Glutamatergic neuron (in vitro differentiated cells): ENCODE measurements around the gene DFFA. TPM values are rescaled to one million over a fixed set of nuclear protein-coding genes. Genes with fewer than 3 reads are reported as not detected.

Source experiments
- DNase-seq: peaks from one replicate; pipeline ENCODE4 v3.0.0; 2022
- H3K27ac Mint-ChIP-seq: one replicate; pipeline ENCODE4 v1.8.0; 2020; ENCODE audit warnings: mild to moderate bottlenecking, mixed read lengths, inconsistent platforms; ENCODE audit not compliant: unreplicated experiment
- H3K27me3 Mint-ChIP-seq: one replicate; pipeline ENCODE4 v1.8.0; 2020; ENCODE audit warnings: mild to moderate bottlenecking, moderate library complexity, mixed read lengths, inconsistent platforms; ENCODE audit not compliant: unreplicated experiment
- H3K36me3 Mint-ChIP-seq: one replicate; pipeline ENCODE4 v1.8.0; 2020; ENCODE audit warnings: mild to moderate bottlenecking, mixed read lengths, inconsistent platforms; ENCODE audit not compliant: unreplicated experiment
- H3K4me1 Mint-ChIP-seq: one replicate; pipeline ENCODE4 v1.8.0; 2020; ENCODE audit warnings: mild to moderate bottlenecking, low read depth, mixed read lengths, inconsistent platforms; ENCODE audit not compliant: unreplicated experiment
- H3K4me3 Mint-ChIP-seq: one replicate; pipeline ENCODE4 v1.8.0; 2020; ENCODE audit warnings: mild to moderate bottlenecking, mixed read lengths, inconsistent platforms; ENCODE audit not compliant: unreplicated experiment
- H3K9me3 Mint-ChIP-seq: one replicate; pipeline ENCODE4 v1.8.0; 2020; ENCODE audit warnings: mild to moderate bottlenecking, moderate library complexity, mixed read lengths, inconsistent platforms; ENCODE audit not compliant: unreplicated experiment
- long read RNA-seq: library from polyadenylated mRNA; unstranded; transcript quantifications from one replicate; pipeline ENCODE4 v2.0.0, GENCODE V29; 2020; ENCODE audit not compliant: unreplicated experiment
- total RNA-seq: library from RNA; stranded (reverse); fragmentation: NEBNext Ultra II Directional; extraction: Animal tissue kit (Norgen Biotek cat#: 25700); gene quantifications from one replicate; pipeline ENCODE4 v1.2.1, GENCODE V29; 2021; ENCODE audit not compliant: unreplicated experiment
- TF ChIP-seq, protein P1 (sequence below): fragments of 200-600 bp; sonication (generic); IDR thresholded peaks from one replicate; pipeline ENCODE4 v1.5.0; 2021; ENCODE audit not compliant: partially characterized antibody, unreplicated experiment

Gene DFFA, protein sequence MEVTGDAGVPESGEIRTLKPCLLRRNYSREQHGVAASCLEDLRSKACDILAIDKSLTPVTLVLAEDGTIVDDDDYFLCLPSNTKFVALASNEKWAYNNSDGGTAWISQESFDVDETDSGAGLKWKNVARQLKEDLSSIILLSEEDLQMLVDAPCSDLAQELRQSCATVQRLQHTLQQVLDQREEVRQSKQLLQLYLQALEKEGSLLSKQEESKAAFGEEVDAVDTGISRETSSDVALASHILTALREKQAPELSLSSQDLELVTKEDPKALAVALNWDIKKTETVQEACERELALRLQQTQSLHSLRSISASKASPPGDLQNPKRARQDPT
- 38.0 TPM for total RNA-seq
- long read RNA-seq, full-length matches to known transcripts, result 35 of 38 reads
- long read RNA-seq, partial matches to known transcripts, result 0 of 38 reads
- long read RNA-seq, other reads (novel, unspliced or antisense), result 3 of 38 reads

DNA sequence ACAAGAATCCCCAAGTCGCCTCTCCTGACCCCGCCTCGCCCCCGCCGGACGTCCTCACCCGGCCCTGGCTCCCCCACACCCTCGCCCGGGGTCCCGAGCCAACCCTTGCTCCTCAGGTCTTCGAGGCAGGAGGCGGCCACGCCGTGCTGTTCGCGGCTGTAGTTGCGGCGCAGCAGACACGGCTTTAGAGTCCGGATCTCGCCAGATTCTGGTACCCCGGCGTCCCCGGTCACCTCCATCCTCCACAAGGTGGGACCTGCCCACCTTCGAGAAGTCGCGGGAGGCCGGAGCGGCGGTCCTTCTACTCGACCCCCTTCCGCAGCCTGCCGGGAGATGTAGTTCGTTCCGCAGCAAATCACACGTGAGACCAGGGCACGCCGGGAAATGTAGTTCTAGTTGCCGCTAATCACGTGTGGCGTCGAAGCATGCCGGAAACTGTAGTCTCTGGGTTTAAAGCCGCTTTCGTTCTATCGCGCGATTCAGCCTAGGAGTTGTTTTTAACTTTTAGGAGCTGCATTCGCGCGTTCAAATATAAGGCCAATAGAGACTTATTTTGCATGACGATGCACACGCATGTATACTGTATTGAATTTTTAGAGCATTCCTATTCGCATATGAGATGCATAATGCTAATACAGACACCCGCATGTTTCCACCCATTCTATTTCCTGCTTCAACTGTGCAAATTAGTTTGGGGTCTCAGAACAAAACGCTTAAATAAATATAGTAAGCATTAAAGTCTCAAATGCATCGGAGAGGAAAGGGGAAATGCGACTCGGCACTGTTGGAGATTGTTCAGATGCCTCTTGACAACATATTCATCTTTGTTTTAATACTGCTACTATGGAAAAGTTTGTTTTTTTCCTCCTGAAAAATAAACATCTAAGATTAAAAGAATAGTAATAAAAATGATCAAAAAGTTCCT, at the start of gene DFFA:
TSS of gene DFFA (minus strand) at position 310 of the 925 bp plus-strand sequence. CDS start at position 239, 71 bp downstream.
- Mint-ChIP-seq H3K27me3 (peaks cover 2% of the 10 kb centered on the region), H3K27ac (peak within 1 kb of the TSS; percentile 73), H3K4me1 (peaks cover 4% of the 10 kb centered on the region), H3K36me3 (no peaks in the 10 kb centered on the region), H3K9me3 (peaks cover 2% of the 10 kb centered on the region), H3K4me3 (peak within 1 kb of the TSS; percentile 97)
- TF ChIP-seq, protein P1, sequence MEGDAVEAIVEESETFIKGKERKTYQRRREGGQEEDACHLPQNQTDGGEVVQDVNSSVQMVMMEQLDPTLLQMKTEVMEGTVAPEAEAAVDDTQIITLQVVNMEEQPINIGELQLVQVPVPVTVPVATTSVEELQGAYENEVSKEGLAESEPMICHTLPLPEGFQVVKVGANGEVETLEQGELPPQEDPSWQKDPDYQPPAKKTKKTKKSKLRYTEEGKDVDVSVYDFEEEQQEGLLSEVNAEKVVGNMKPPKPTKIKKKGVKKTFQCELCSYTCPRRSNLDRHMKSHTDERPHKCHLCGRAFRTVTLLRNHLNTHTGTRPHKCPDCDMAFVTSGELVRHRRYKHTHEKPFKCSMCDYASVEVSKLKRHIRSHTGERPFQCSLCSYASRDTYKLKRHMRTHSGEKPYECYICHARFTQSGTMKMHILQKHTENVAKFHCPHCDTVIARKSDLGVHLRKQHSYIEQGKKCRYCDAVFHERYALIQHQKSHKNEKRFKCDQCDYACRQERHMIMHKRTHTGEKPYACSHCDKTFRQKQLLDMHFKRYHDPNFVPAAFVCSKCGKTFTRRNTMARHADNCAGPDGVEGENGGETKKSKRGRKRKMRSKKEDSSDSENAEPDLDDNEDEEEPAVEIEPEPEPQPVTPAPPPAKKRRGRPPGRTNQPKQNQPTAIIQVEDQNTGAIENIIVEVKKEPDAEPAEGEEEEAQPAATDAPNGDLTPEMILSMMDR, result no peak
- DNase-seq, result peak; percentile 93

DNA sequence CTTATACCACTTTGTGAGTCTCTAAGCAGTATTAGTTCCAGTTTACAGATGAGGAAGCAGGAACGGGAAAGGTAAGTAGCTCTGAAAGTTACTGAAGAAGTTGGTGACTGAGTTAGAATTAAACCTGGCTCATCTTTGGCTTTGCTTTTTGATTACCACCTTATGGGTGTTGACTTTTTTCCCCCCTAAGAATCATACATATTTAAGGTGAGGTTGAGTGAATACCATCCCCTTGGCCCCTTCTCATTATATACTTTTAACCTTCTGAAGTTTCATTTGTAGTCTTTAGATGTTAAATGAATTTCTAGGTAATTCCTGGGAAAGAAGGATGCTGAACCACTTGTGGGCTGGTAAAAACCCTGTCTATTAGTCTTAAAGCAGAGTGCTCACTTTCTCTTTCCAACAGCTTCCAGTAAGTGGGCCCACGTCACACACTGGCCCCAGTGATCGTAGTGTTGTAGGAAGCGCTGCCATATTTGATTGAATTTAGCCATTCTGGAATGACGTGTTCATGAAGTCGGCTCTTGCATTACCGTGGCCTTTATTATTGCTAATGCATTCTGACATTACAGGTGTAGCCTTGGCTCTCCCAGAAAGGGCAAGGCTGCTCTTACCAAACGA, 49.3 kb upstream of the DFFA start:
- Mint-ChIP-seq H3K9me3 (peaks cover 2% of the 10 kb centered on the region), H3K36me3 (no peaks in the 10 kb centered on the region), H3K4me3 (no peak overlapping the region), H3K27ac (no peak overlapping the region), H3K27me3 (peaks cover 5% of the 10 kb centered on the region), H3K4me1 (peaks cover 34% of the 10 kb centered on the region)
- TF ChIP-seq, protein P1, result no peak
- no peak for DNase-seq

DNA sequence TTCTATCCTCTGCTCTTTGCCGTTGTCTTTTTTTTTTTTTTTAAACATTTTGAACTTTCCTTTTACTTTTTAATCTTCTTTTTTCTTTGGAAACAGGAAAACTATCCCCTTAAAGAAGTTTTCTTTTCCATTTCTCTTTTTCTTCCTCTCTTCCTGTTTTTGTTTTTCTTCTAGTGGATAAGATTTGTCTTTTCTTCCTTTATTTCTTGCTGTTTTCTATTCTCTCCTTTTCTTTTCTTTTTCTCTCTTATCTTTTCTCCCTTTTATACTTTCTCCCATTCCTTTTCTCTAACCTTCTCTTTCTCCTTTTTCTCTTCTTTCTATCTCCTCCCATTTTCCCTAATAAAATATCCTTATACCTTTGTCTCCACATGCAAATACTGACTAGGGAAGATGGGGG, 48.6 kb upstream of the DFFA start:
- Mint-ChIP-seq H3K4me3 (no peak overlapping the region), H3K4me1 (peaks cover 41% of the 10 kb centered on the region), H3K27ac (no peak overlapping the region), H3K36me3 (no peaks in the 10 kb centered on the region), H3K9me3 (peaks cover 2% of the 10 kb centered on the region), H3K27me3 (peaks cover 5% of the 10 kb centered on the region)
- DNase-seq, result no peak
- TF ChIP-seq, protein P1, result no peak

DNA sequence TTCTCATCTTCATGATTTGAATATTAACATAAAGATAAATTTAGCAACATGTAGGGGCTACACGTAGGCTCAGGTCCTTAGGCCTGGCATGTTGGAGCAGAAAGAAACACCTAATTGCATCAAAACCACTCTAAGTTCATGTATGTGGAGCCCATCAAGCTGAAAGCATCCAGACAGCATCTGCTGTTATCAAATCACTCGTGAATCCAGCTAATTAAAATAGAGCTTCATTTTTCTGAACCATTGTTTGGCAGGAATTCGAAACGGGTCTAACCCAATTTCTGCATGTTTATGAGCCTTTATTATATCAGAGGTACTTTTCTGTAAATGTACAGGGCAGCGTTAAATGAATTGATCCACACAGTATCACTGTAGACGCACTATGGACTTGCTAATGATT, 48.2 kb upstream of the DFFA start:
- no peaks in the 10 kb centered on the region for H3K36me3 Mint-ChIP-seq
- peaks cover 2% of the 10 kb centered on the region for H3K9me3 Mint-ChIP-seq
- H3K27me3 Mint-ChIP-seq, result peaks cover 5% of the 10 kb centered on the region
- TF ChIP-seq, protein P1, result no peak
- H3K4me3 Mint-ChIP-seq, result no peak overlapping the region
- DNase-seq, result no peak
- H3K27ac Mint-ChIP-seq, result no peak overlapping the region
- peaks cover 45% of the 10 kb centered on the region for H3K4me1 Mint-ChIP-seq
